AG09319 (cell line): Measurements from ENCODE around the gene GLE1.

Experiments used
- DNase-seq: peaks from one replicate; pipeline ENCODE4 v3.0.0-alpha.2; 2010; ENCODE audit warnings: low read depth; ENCODE audit errors: extremely low read depth
- CTCF ChIP-seq: IDR thresholded peaks from 2 replicates; pipeline ENCODE4 v1.5.1; 2011; ENCODE audit warnings: low read depth, mild to moderate bottlenecking, inconsistent platforms, low read length, moderate library complexity

GLE1 gene

GRCh38 chr9:128504485-128505413 is at the start of gene GLE1:
TSS of gene GLE1 (plus strand) at chr9:128504719. CDS start at chr9:128504806, 87 bp downstream.
- peak; percentile 76 for DNase-seq
- TF ChIP-seq CTCF: no peak

GRCh38 chr9:128454991-128455390 is 49.5 kb upstream of the GLE1 start:
- TF ChIP-seq CTCF: no peak
- DNase-seq: no peak

- DNase-seq: peak; percentile 82
- no peak for TF ChIP-seq CTCF
Measured at GRCh38 chr9:128455849-128456612, 48.5 kb upstream of the GLE1 start, which contains the start of gene ODF2. TSS of gene ODF2 (plus strand) at chr9:128456006. CDS start at chr9:128456092, 86 bp downstream.

GRCh38 chr9:128456613-128457061 is 47.9 kb upstream of the GLE1 start:
- no peak for TF ChIP-seq CTCF
- DNase-seq: peak; percentile 30

GRCh38 chr9:128457207-128457606 is 47.3 kb upstream of the GLE1 start:
- DNase-seq: no peak
- no peak for TF ChIP-seq CTCF

- DNase-seq: no peak
- TF ChIP-seq CTCF: no peak
Measured at GRCh38 chr9:128459011-128459410, 45.5 kb upstream of the GLE1 start.

- DNase-seq: no peak
- TF ChIP-seq CTCF: no peak
Measured at GRCh38 chr9:128469070-128469469, 35.4 kb upstream of the GLE1 start.
